Measurements from ENCODE around the gene SAMM50. TPM values are rescaled to one million over a fixed set of nuclear protein-coding genes. Genes with fewer than 3 reads are reported as not detected.

Gene SAMM50
- total and polyA plus RNA-seq, 10 of the 15 experiments (the other 5 are each of a cell fraction or from before 2014, with no cell fraction given): 38.2 to 126 (median 62.4) TPM

- Histone ChIP-seq H3K9ac (ENCODE audit: control insufficient read depth, insufficient read depth, low read length) (no peak overlapping the region), H3K9me3 (replicated peaks; ENCODE audit: control insufficient read depth, insufficient read depth, low read length) (no peaks in the 10 kb centered on the region), H3K36me3 (ENCODE audit: control insufficient read depth in 2 of 2, insufficient read depth in 2 of 2, low read length in 1 of 2) (peaks cover 19 to 33% of the 10 kb centered on the region in 2 experiments; a peak in 3 of 4 replicates), H3K4me2 (ENCODE audit: control insufficient read depth, insufficient read depth) (no peak overlapping the region), H3K4me1 (ENCODE audit: control insufficient read depth, insufficient read depth, low read length) (no peaks in the 10 kb centered on the region), H3K27ac (ENCODE audit: control insufficient read depth, insufficient read depth) (no peak overlapping the region), H4K20me1 (ENCODE audit: control insufficient read depth, insufficient read depth) (no peaks in the 10 kb centered on the region; the same call in 1 of the 2 replicates), H3K79me2 (ENCODE audit: control insufficient read depth, insufficient read depth, low read length) (no peaks in the 10 kb centered on the region), H2AFZ (ENCODE audit: control insufficient read depth, low read depth, low read length) (no peak overlapping the region), H3K4me3 (no peak overlapping the region), H3K27me3 (replicated peaks in 1 of 2; ENCODE audit: control insufficient read depth in 2 of 2, insufficient read depth in 2 of 2, low read length in 1 of 2) (no peaks in the 10 kb centered on the region)
- FAIRE-seq: no peak
- ChIA-PET CTCF (interaction anchor here (0.7 to 0.9 kb wide), 2 partner anchors 27 to 119 kb away, joined by 3 to 4 read pairs; no protein-coding TSS in a partner anchor), RAD21 (ENCODE audit: unreplicated experiment) (no interaction called here), SMC1A (ENCODE audit: uncharacterized antibody, unreplicated experiment) (no interaction called here), POLR2A (no interaction called here)
- intact Hi-C loops (cut with micrococcal nuclease; ENCODE audit: unreplicated experiment): no loop called here
- in situ Hi-C loops (cut with MboI): no loop called here
- WGBS (ENCODE audit: insufficient coverage, insufficient replicate concordance, low lambda C conversion rate, missing lambda C conversion rate): 100% methylated on average over 7 of the region's 7 CpGs
- BruUV-seq (replicated peaks): no TSS peak
- TF ChIP-seq RBBP5 (conservative IDR thresholded peaks at IDR 0.05): no peak
- TF ChIP-seq ZBTB4 (CRISPR knock-in tag; IDR thresholded peaks at IDR 0.05): no peak
- no peak for TF ChIP-seq HCFC1 (IDR thresholded peaks at IDR 0.05; ENCODE audit: low read length)
- TF ChIP-seq MEF2A (IDR thresholded peaks at IDR 0.05; ENCODE audit: insufficient read depth, low read depth, low read length): no peak
- TF ChIP-seq, protein P1, sequence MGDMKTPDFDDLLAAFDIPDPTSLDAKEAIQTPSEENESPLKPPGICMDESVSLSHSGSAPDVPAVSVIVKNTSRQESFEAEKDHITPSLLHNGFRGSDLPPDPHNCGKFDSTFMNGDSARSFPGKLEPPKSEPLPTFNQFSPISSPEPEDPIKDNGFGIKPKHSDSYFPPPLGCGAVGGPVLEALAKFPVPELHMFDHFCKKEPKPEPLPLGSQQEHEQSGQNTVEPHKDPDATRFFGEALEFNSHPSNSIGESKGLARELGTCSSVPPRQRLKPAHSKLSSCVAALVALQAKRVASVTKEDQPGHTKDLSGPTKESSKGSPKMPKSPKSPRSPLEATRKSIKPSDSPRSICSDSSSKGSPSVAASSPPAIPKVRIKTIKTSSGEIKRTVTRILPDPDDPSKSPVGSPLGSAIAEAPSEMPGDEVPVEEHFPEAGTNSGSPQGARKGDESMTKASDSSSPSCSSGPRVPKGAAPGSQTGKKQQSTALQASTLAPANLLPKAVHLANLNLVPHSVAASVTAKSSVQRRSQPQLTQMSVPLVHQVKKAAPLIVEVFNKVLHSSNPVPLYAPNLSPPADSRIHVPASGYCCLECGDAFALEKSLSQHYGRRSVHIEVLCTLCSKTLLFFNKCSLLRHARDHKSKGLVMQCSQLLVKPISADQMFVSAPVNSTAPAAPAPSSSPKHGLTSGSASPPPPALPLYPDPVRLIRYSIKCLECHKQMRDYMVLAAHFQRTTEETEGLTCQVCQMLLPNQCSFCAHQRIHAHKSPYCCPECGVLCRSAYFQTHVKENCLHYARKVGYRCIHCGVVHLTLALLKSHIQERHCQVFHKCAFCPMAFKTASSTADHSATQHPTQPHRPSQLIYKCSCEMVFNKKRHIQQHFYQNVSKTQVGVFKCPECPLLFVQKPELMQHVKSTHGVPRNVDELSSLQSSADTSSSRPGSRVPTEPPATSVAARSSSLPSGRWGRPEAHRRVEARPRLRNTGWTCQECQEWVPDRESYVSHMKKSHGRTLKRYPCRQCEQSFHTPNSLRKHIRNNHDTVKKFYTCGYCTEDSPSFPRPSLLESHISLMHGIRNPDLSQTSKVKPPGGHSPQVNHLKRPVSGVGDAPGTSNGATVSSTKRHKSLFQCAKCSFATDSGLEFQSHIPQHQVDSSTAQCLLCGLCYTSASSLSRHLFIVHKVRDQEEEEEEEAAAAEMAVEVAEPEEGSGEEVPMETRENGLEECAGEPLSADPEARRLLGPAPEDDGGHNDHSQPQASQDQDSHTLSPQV (IDR thresholded peaks at IDR 0.05): no peak
- no peak for TF ChIP-seq RCOR1 (conservative IDR thresholded peaks at IDR 0.05; ENCODE audit: low read depth, low read length)
- no peak for TF ChIP-seq STAT3 (IDR thresholded peaks at IDR 0.05; ENCODE audit: low read depth, low read length)
- TF ChIP-seq FOS (IDR thresholded peaks at IDR 0.05; ENCODE audit: borderline replicate concordance, extremely low read depth, insufficient read length): no peak
- TF ChIP-seq ZNF622 (IDR thresholded peaks at IDR 0.05): no peak
- TF ChIP-seq E2F8 (IDR thresholded peaks at IDR 0.05; ENCODE audit: low read depth, partially characterized antibody): no peak
- no peak for ATAC-seq
- no peak for DNase-seq (ENCODE audit: low read depth, low spot score)
These were observed 11.8 kb downstream of the SAMM50 start for GRCh38 chr22:43967069-43967468.

All from GM12878 (cell line).